ENCODE measurements around the gene RFLNA. TPM values are rescaled to one million over a fixed set of nuclear protein-coding genes. Genes with fewer than 3 reads are reported as not detected.
"Not testable (repeated sequence)": the region's sequence is repeated elsewhere in the genome, so short reads cannot be mapped to it uniquely, and the experiment has no call there.

The RFLNA gene
- total RNA-seq, 4 donors from 2014 or later = 11.4 to 19.4 (median 17.0) TPM

GRCh38 chr12:124298685-124299410, 4.0 kb downstream of the RFLNA start:
- H3K4me1 ChIP-seq = peaks cover 0 to 45% (median 9%) of the 10 kb centered on the region in 4 donors
- H3K27ac ChIP-seq = no peak overlapping the region
- H3K4me3 ChIP-seq = no peak overlapping the region
- no peaks in the 10 kb centered on the region for H3K9me3 ChIP-seq
- H3K36me3 ChIP-seq = no peaks in the 10 kb centered on the region
- TF ChIP-seq EP300 (IDR thresholded peaks at IDR 0.05) (no peak), POLR2A (IDR thresholded peaks at IDR 0.05) (no peak)
- TF ChIP-seq, protein P1, sequence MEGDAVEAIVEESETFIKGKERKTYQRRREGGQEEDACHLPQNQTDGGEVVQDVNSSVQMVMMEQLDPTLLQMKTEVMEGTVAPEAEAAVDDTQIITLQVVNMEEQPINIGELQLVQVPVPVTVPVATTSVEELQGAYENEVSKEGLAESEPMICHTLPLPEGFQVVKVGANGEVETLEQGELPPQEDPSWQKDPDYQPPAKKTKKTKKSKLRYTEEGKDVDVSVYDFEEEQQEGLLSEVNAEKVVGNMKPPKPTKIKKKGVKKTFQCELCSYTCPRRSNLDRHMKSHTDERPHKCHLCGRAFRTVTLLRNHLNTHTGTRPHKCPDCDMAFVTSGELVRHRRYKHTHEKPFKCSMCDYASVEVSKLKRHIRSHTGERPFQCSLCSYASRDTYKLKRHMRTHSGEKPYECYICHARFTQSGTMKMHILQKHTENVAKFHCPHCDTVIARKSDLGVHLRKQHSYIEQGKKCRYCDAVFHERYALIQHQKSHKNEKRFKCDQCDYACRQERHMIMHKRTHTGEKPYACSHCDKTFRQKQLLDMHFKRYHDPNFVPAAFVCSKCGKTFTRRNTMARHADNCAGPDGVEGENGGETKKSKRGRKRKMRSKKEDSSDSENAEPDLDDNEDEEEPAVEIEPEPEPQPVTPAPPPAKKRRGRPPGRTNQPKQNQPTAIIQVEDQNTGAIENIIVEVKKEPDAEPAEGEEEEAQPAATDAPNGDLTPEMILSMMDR (IDR thresholded peaks at IDR 0.05) = no peak
- DNase-seq (ENCODE audit: low spot score in 2 of 2) = no peak
- H3K27me3 ChIP-seq = peaks cover 0 to 18% of the 10 kb centered on the region in 2 donors
- WGBS, 2 donors = 95 to 97% methylated on average over 10 of the region's 10 CpGs

DNA sequence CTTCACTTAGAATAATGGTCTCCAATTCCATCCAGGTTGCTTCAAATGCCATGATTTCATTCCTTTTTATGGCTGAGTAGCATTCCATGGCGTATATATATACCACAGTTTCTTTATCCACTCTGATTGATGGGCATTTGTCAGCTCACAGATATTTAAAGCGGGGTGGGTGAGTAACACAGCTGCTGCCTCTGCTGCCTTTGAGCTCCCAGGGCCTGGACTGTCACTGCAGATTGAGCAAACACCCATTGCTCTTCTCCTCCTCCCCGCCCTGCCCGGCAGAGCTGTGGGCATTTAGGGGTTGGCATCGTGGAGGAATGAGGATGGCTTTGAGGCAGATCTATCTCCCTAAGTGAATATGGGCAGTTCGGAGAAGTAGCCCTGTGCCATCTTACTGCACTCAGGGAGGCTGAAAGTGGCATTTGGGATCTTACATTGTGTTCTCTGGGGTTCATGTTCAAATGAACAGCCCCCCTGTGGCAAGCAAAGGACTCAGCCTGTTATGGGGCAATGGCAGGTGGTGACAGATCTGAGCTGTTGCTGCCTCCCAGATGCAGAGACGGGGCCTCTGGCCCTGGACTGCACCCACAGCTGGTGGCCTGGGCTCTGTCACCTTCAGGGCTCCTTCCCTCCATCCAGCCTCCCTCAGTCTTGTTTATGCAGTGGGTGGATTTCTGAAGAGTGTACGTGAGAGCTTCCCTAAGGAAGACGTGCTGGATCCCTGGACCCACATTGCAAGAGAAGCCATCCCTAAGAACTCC, 4.9 kb downstream of the RFLNA start:
- TF ChIP-seq, protein P1 (IDR thresholded peaks at IDR 0.05) = no peak
- no peak for TF ChIP-seq POLR2A (IDR thresholded peaks at IDR 0.05)
- TF ChIP-seq EP300 (IDR thresholded peaks at IDR 0.05) = no peak
- Histone ChIP-seq H3K36me3 (no peaks in the 10 kb centered on the region), H3K27ac (no peak overlapping the region), H3K4me1 (peaks cover 0 to 37% (median 4%) of the 10 kb centered on the region in 4 donors), H3K4me3 (no peak overlapping the region), H3K9me3 (no peaks in the 10 kb centered on the region), H3K27me3 (peaks cover 0 to 18% of the 10 kb centered on the region in 2 donors)
- no peak for DNase-seq (ENCODE audit: low spot score in 2 of 2)
- WGBS, 2 donors = 84% methylated on average over 9 of the region's 9 CpGs

- not testable (repeated sequence) for H3K36me3 ChIP-seq; H3K27ac ChIP-seq; DNase-seq (ENCODE audit: low spot score in 2 of 2); H3K9me3 ChIP-seq; H3K4me3 ChIP-seq
- peaks cover 0 to 15% of the 10 kb centered on the region in 2 donors for H3K27me3 ChIP-seq
- peaks cover 0 to 30% (median 1%) of the 10 kb centered on the region in 4 donors for H3K4me1 ChIP-seq
- 69 to 88% methylated on average over 3 of the region's 3 CpGs for WGBS, 2 donors
Observed at GRCh38 chr12:124300657-124301056, 5.8 kb downstream of the RFLNA start.

- TF ChIP-seq POLR2A (IDR thresholded peaks at IDR 0.05) = no peak
- TF ChIP-seq, protein P1 (IDR thresholded peaks at IDR 0.05) = no peak
- TF ChIP-seq EP300 (IDR thresholded peaks at IDR 0.05) = no peak
- H3K27me3 ChIP-seq = peaks cover 0 to 13% of the 10 kb centered on the region in 2 donors
- H3K27ac ChIP-seq = no peak overlapping the region
- H3K9me3 ChIP-seq = no peaks in the 10 kb centered on the region
- DNase-seq (ENCODE audit: low spot score in 2 of 2) = no peak
- no peaks in the 10 kb centered on the region for H3K36me3 ChIP-seq
- H3K4me1 ChIP-seq = peaks cover 0 to 27% (median 0%) of the 10 kb centered on the region in 4 donors
- no peak overlapping the region for H3K4me3 ChIP-seq
- WGBS, 2 donors = 72 to 87% methylated on average over 11 to 14 of the region's 14 CpGs
Observed at GRCh38 chr12:124301084-124301654, 6.3 kb downstream of the RFLNA start.

DNA sequence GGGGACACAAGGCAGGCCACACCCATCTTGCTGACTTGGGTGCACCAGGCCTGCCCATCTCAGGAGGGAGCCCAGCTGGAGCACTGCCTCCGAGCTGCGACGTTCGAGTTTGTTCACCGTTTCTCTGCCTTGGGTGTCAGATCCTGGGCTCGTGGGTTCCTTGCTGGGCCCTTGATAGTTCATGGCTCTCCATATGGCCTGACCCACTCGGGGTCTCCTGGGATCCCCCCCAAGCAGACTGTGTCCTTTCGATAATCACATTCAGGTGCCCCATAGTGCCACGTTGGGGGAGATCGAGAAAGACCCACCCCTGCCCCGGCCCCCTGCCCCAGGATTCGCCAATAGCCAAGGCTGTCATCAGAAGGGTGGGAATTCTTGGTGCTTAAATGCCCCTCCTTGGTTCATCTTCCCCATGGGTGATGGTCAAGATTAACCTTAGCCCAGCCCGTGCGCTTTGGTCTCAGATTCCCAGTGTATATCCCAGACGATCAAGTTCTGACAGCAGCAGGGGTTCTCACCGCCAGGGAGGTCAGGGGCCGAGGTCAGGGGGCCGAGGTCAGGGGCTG, 7.4 kb downstream of the RFLNA start:
- WGBS, 2 donors = 87% methylated on average over 14 to 16 of the region's 18 CpGs
- Histone ChIP-seq H3K4me3 (no peak overlapping the region), H3K4me1 (peaks cover 0 to 16% (median 0%) of the 10 kb centered on the region in 4 donors), H3K27me3 (peaks cover 0 to 13% of the 10 kb centered on the region in 2 donors), H3K27ac (no peak overlapping the region), H3K9me3 (no peaks in the 10 kb centered on the region), H3K36me3 (no peaks in the 10 kb centered on the region)
- DNase-seq (ENCODE audit: low spot score in 2 of 2) = no peak
- TF ChIP-seq EP300 (IDR thresholded peaks at IDR 0.05) = no peak
- TF ChIP-seq, protein P1 (IDR thresholded peaks at IDR 0.05) = no peak
- no peak for TF ChIP-seq POLR2A (IDR thresholded peaks at IDR 0.05)

All from tibial nerve (tissue), 4 donors.